Measurements from ENCODE around the gene POC5.

DNA sequence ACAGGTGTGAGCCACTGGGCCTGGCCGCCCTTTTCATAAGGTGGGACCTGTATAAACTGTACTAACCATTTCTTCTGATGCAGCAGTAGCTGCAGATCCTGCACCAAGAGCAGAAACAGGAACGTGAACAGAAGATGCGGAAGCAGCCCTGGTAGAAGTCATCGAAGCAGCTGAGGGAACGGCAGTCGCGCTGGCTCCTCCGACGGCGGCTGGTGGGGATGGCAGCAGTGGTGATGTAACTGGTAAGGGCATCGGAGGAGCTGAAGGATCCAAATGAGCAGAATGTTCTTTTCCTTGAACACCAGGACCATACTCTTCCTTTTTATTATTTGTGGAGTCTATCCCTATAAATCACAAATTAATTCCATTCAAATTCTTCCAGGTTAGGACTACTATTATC lies 32.1 kb downstream of the POC5 start:
- TF ChIP-seq CTCF (IDR thresholded peaks at IDR 0.05): no peak
- TF ChIP-seq POLR2A (IDR thresholded peaks at IDR 0.05): no peak
